IgD-negative memory B cell (primary cell): ENCODE measurements around the gene EEF1AKMT1. TPM values are rescaled to one million over a fixed set of nuclear protein-coding genes. Genes with fewer than 3 reads are reported as not detected.

ENCODE experiments used
- H3K27ac Mint-ChIP-seq, 3 donors: one replicate each; pipeline ENCODE4 v1.8.0; 2020 to 2022; ENCODE audit warnings: mild to moderate bottlenecking in 3 of 3, mixed read lengths in 3 of 3, moderate library complexity in 1 of 3
- H3K27me3 Mint-ChIP-seq: one replicate; pipeline ENCODE4 v1.8.0; 2021; ENCODE audit warnings: mixed read lengths
- H3K36me3 Mint-ChIP-seq: one replicate; pipeline ENCODE4 v1.8.0; 2020; ENCODE audit warnings: mild to moderate bottlenecking, mixed read lengths
- H3K4me1 Mint-ChIP-seq, 3 donors: one replicate each; pipeline ENCODE4 v1.8.0; 2020 to 2022; ENCODE audit warnings: mixed read lengths in 3 of 3, mild to moderate bottlenecking in 1 of 3
- H3K4me3 Mint-ChIP-seq, 4 donors: one replicate each; pipeline ENCODE4 v1.8.0; 2020 to 2022; ENCODE audit warnings: mild to moderate bottlenecking in 4 of 4, mixed read lengths in 4 of 4, moderate library complexity in 3 of 4
- H3K9me3 Mint-ChIP-seq, 3 donors: one replicate each; pipeline ENCODE4 v1.8.0; 2020 to 2021; ENCODE audit warnings: mixed read lengths in 3 of 3, mild to moderate bottlenecking in 1 of 3
- polyA plus RNA-seq: library from polyadenylated mRNA; unstranded; fragments of 300-500 nt; fragmentation: Illumina TruSeq; gene quantifications from one replicate; pipeline ENCODE4 v1.2.3, GENCODE V29; 2021

The EEF1AKMT1 gene
- polyA plus RNA-seq: 10.5 TPM

- Mint-ChIP-seq H3K27ac (peak within 1 kb of the TSS; percentile 74 to 99 (median 97)), H3K36me3 (peaks cover 8% of the 10 kb centered on the region), H3K4me1 (peaks cover 9 to 23% (median 18%) of the 10 kb centered on the region in 3 donors), H3K9me3 (peaks cover 0 to 10% (median 0%) of the 10 kb centered on the region in 3 donors), H3K4me3 (peak within 1 kb of the TSS; percentile 89 to 99 (median 97)), H3K27me3 (no peaks in the 10 kb centered on the region)
These were observed at the start of gene EEF1AKMT1 for GRCh38 chr13:20773194-20774080. Gene EEF1AKMT1, minus strand, starts transcription at chr13:20773961. Its CDS starts 16,363 bp downstream, at chr13:20757598.

GRCh38 chr13:20823071-20823470 is 49.3 kb upstream of the EEF1AKMT1 start:
- Mint-ChIP-seq H3K27ac (no peak overlapping the region), H3K27me3 (no peaks in the 10 kb centered on the region), H3K36me3 (no peaks in the 10 kb centered on the region), H3K4me1 (peaks cover 0 to 7% (median 3%) of the 10 kb centered on the region in 3 donors), H3K9me3 (no peaks in the 10 kb centered on the region), H3K4me3 (no peak overlapping the region)

- Mint-ChIP-seq H3K4me1 (peaks cover 0 to 7% (median 3%) of the 10 kb centered on the region in 3 donors), H3K9me3 (no peaks in the 10 kb centered on the region), H3K4me3 (no peak overlapping the region), H3K36me3 (no peaks in the 10 kb centered on the region), H3K27me3 (no peaks in the 10 kb centered on the region), H3K27ac (no peak overlapping the region)
These were observed 48.6 kb upstream of the EEF1AKMT1 start for GRCh38 chr13:20822406-20822805.

GRCh38 chr13:20819715-20820114 is 46.0 kb upstream of the EEF1AKMT1 start:
- Mint-ChIP-seq H3K27ac (no peak overlapping the region), H3K4me1 (peaks cover 0 to 1% (median 1%) of the 10 kb centered on the region in 3 donors), H3K4me3 (no peak overlapping the region), H3K36me3 (no peaks in the 10 kb centered on the region), H3K27me3 (no peaks in the 10 kb centered on the region), H3K9me3 (no peaks in the 10 kb centered on the region)

- no peaks in the 10 kb centered on the region for H3K27me3 Mint-ChIP-seq
- H3K9me3 Mint-ChIP-seq: no peaks in the 10 kb centered on the region
- H3K4me1 Mint-ChIP-seq: no peaks in the 10 kb centered on the region
- H3K4me3 Mint-ChIP-seq: no peak overlapping the region
- H3K36me3 Mint-ChIP-seq: peaks cover 4% of the 10 kb centered on the region
- no peak overlapping the region for H3K27ac Mint-ChIP-seq
These were observed 41.7 kb upstream of the EEF1AKMT1 start for GRCh38 chr13:20815464-20815863.

GRCh38 chr13:20814224-20814910 is 40.6 kb upstream of the EEF1AKMT1 start:
- Mint-ChIP-seq H3K27ac (no peak overlapping the region), H3K4me1 (no peaks in the 10 kb centered on the region), H3K9me3 (no peaks in the 10 kb centered on the region), H3K27me3 (no peaks in the 10 kb centered on the region), H3K36me3 (peaks cover 4% of the 10 kb centered on the region), H3K4me3 (no peak overlapping the region)

- Mint-ChIP-seq H3K27ac (no peak overlapping the region), H3K4me1 (no peaks in the 10 kb centered on the region), H3K9me3 (no peaks in the 10 kb centered on the region), H3K36me3 (peaks cover 4% of the 10 kb centered on the region), H3K4me3 (no peak overlapping the region), H3K27me3 (no peaks in the 10 kb centered on the region)
These were observed 39.1 kb upstream of the EEF1AKMT1 start for GRCh38 chr13:20812890-20813289.

GRCh38 chr13:20810808-20811207 is 37.0 kb upstream of the EEF1AKMT1 start:
- H3K4me1 Mint-ChIP-seq: peaks cover 0 to 1% (median 0%) of the 10 kb centered on the region in 3 donors
- H3K27me3 Mint-ChIP-seq: no peaks in the 10 kb centered on the region
- H3K27ac Mint-ChIP-seq: no peak overlapping the region
- no peaks in the 10 kb centered on the region for H3K9me3 Mint-ChIP-seq
- peaks cover 4% of the 10 kb centered on the region for H3K36me3 Mint-ChIP-seq
- no peak overlapping the region for H3K4me3 Mint-ChIP-seq

GRCh38 chr13:20808874-20809273 is 35.1 kb upstream of the EEF1AKMT1 start:
- H3K27me3 Mint-ChIP-seq: no peaks in the 10 kb centered on the region
- no peak overlapping the region for H3K4me3 Mint-ChIP-seq
- peaks cover 4% of the 10 kb centered on the region for H3K36me3 Mint-ChIP-seq
- H3K4me1 Mint-ChIP-seq: peaks cover 0 to 1% (median 0%) of the 10 kb centered on the region in 3 donors
- H3K27ac Mint-ChIP-seq: no peak overlapping the region
- H3K9me3 Mint-ChIP-seq: no peaks in the 10 kb centered on the region

GRCh38 chr13:20803180-20803965 is 29.6 kb upstream of the EEF1AKMT1 start:
- H3K36me3 Mint-ChIP-seq: no peaks in the 10 kb centered on the region
- H3K4me3 Mint-ChIP-seq: no peak overlapping the region
- no peak overlapping the region for H3K27ac Mint-ChIP-seq
- H3K4me1 Mint-ChIP-seq: peaks cover 4 to 12% (median 9%) of the 10 kb centered on the region in 3 donors
- H3K9me3 Mint-ChIP-seq: no peaks in the 10 kb centered on the region
- no peaks in the 10 kb centered on the region for H3K27me3 Mint-ChIP-seq

- no peaks in the 10 kb centered on the region for H3K36me3 Mint-ChIP-seq
- H3K4me3 Mint-ChIP-seq: peak overlapping the region in 1 of 4 donors; percentile 39
- peak overlapping the region; percentile 34 to 78 (median 76) for H3K27ac Mint-ChIP-seq
These were observed 27.9 kb upstream of the EEF1AKMT1 start for GRCh38 chr13:20801707-20802106.

GRCh38 chr13:20799726-20800416 is 26.1 kb upstream of the EEF1AKMT1 start:
- peaks cover 1% of the 10 kb centered on the region for H3K36me3 Mint-ChIP-seq
- no peak overlapping the region for H3K4me3 Mint-ChIP-seq
- H3K27ac Mint-ChIP-seq: no peak overlapping the region
- peaks cover 15 to 30% (median 24%) of the 10 kb centered on the region in 3 donors for H3K4me1 Mint-ChIP-seq
- no peaks in the 10 kb centered on the region for H3K9me3 Mint-ChIP-seq
- H3K27me3 Mint-ChIP-seq: no peaks in the 10 kb centered on the region

More at GRCh38 chr13:20801707-20802106, 27.9 kb upstream of the EEF1AKMT1 start:
- peaks cover 15 to 27% (median 23%) of the 10 kb centered on the region in 3 donors for H3K4me1 Mint-ChIP-seq
- no peaks in the 10 kb centered on the region for H3K9me3 Mint-ChIP-seq
- no peaks in the 10 kb centered on the region for H3K27me3 Mint-ChIP-seq

GRCh38 chr13:20798027-20798426 is 24.3 kb upstream of the EEF1AKMT1 start:
- Mint-ChIP-seq H3K27ac (peak overlapping the region; percentile 68 to 91 (median 69)), H3K36me3 (peaks cover 5% of the 10 kb centered on the region)

More at GRCh38 chr13:20798027-20798426, 24.3 kb upstream of the EEF1AKMT1 start:
- Mint-ChIP-seq H3K9me3 (no peaks in the 10 kb centered on the region), H3K4me1 (peaks cover 16 to 30% (median 24%) of the 10 kb centered on the region in 3 donors), H3K4me3 (peak overlapping the region in 3 of 4 donors; percentile 27 to 79 (median 73)), H3K27me3 (no peaks in the 10 kb centered on the region)
